ENCODE measurements around the gene CAPN3.
"Not testable (repeated sequence)": the region's sequence is repeated elsewhere in the genome, so short reads cannot be mapped to it uniquely, and the experiment has no call there.

Gene CAPN3

DNA sequence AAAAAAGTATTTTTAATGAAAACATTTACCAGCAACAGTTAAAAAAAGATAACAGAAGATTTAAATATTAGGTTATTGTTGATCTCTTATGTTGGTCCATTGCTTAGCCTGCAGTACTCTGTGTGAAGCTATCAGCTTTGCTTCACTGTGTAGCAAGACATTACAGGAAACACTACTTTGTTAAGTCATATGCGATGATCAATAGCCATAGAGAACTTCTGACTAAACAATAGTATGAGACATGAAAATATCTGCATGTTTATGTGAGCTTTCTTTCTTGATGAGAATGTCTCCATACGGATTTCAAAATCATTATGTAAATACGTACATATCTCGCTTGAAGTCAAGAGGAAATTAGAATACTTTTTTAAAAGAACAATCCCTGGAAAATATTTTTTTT lies 27.0 kb upstream of the CAPN3 start:
- no peak for TF ChIP-seq CTCF (IDR thresholded peaks at IDR 0.05)
- no peak overlapping the region for H3K4me3 ChIP-seq (ENCODE audit: low read depth, low read length)
- H3K4me2 ChIP-seq (ENCODE audit: low read length): no peak overlapping the region
- H3K27me3 ChIP-seq (ENCODE audit: control insufficient read depth, insufficient read depth, low read length): no peaks in the 10 kb centered on the region
- H3K9ac ChIP-seq: no peak overlapping the region
- no peaks in the 10 kb centered on the region for H3K9me3 ChIP-seq (ENCODE audit: control insufficient read depth, low read length)
- no peaks in the 10 kb centered on the region for H3K36me3 ChIP-seq (ENCODE audit: control insufficient read depth, insufficient read depth, low read length)
- no peaks in the 10 kb centered on the region for H3K4me1 ChIP-seq
- no peak overlapping the region for H2AFZ ChIP-seq
- H3K27ac ChIP-seq: no peak overlapping the region
- H3K79me2 ChIP-seq: no peaks in the 10 kb centered on the region

DNA sequence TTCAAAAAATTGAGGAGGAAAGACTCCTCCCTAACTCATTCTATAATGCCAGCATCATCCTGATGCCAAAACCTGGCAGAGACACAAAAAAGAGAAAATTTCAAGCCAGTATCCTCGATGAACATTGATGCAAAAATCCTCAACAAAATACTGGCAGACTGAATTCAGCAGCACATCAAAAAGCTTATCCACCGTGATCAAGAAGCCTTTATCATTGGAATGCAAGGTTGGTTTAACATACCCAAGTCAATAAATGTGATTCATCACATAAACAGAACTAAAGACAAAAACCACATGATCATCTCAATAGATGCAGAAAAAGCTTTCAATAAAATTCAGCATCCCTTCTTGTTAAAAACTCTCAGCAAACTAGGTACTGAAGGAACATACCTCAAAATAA lies 24.2 kb upstream of the CAPN3 start:
- Histone ChIP-seq H3K9me3 (ENCODE audit: control insufficient read depth, low read length) (no peaks in the 10 kb centered on the region), H3K36me3 (ENCODE audit: control insufficient read depth, insufficient read depth, low read length) (no peaks in the 10 kb centered on the region), H3K9ac (no peak overlapping the region), H3K4me2 (ENCODE audit: low read length) (no peak overlapping the region), H3K4me3 (ENCODE audit: low read depth, low read length) (no peak overlapping the region), H3K79me2 (no peaks in the 10 kb centered on the region), H3K4me1 (no peaks in the 10 kb centered on the region), H3K27ac (no peak overlapping the region), H3K27me3 (ENCODE audit: control insufficient read depth, insufficient read depth, low read length) (no peaks in the 10 kb centered on the region), H2AFZ (no peak overlapping the region)
- no peak for TF ChIP-seq CTCF (IDR thresholded peaks at IDR 0.05)

DNA sequence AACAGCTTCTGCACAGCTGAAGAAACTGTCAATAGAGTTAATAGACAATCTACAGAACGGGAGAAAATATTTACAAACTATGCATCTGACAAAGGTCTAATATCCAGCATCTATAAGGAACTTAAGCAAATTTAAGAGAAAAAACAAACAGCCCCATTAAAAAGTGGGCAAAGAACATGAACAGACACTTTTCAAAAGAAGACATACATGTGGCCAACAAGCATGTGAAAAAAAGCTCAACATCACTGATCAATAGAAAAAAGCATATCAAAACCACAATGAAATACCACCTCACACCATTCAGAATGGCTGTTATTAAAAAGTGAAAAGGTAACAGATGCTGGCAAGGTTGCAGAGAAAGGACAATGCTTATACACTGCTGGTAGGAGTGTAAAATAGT lies 22.7 kb upstream of the CAPN3 start:
- H3K9me3 ChIP-seq (ENCODE audit: control insufficient read depth, low read length); H2AFZ ChIP-seq; H3K27me3 ChIP-seq (ENCODE audit: control insufficient read depth, insufficient read depth, low read length); H3K4me3 ChIP-seq (ENCODE audit: low read depth, low read length); H3K4me1 ChIP-seq; H3K9ac ChIP-seq; H3K4me2 ChIP-seq (ENCODE audit: low read length); H3K27ac ChIP-seq; H3K36me3 ChIP-seq (ENCODE audit: control insufficient read depth, insufficient read depth, low read length); H3K79me2 ChIP-seq: not testable (repeated sequence)

DNA sequence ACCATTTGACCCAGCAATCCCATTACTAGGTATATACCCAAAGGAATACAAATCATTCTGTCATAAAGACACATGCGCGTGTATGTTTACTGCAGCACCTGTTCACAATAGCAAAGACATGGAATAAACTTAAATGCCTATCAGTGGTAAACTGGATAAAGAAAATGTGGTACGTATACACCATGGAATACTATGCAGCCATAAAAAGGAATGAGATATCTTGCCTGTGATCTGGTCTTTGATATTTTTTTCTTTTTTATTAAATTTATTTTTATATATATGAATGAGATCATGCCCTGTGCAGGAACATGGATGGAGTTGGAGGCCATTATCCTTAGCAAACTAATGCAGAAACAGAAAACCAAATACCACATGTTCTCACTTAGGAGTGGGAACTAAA lies 22.2 kb upstream of the CAPN3 start:
- not testable (repeated sequence) for H3K4me2 ChIP-seq (ENCODE audit: low read length); H3K36me3 ChIP-seq (ENCODE audit: control insufficient read depth, insufficient read depth, low read length); H3K9me3 ChIP-seq (ENCODE audit: control insufficient read depth, low read length); H3K9ac ChIP-seq; H3K27ac ChIP-seq; H3K27me3 ChIP-seq (ENCODE audit: control insufficient read depth, insufficient read depth, low read length); H3K79me2 ChIP-seq; H2AFZ ChIP-seq; H3K4me1 ChIP-seq; H3K4me3 ChIP-seq (ENCODE audit: low read depth, low read length)

DNA sequence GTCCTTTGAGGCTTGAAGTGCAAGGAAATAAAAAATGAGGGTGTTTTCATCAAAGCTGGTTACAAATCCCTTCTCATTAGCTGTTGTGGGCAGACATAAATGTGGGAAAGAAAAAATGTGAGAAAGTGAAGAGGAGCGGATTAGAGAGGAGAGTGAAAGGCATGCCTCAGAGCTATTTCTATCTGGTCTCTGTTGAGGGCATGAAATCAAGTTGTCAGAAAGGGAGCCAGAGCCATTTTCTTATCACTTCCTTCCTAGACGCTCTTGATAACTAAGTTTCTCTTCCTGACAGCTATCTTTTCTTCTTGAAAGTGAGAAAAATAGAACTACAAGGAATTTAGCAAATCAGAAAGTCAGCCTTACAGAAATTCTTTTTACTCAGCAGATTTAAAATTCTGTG lies 20.8 kb upstream of the CAPN3 start:
- Histone ChIP-seq H3K27ac (no peak overlapping the region), H3K4me1 (no peaks in the 10 kb centered on the region), H3K27me3 (ENCODE audit: control insufficient read depth, insufficient read depth, low read length) (no peaks in the 10 kb centered on the region), H3K36me3 (ENCODE audit: control insufficient read depth, insufficient read depth, low read length) (no peaks in the 10 kb centered on the region), H2AFZ (no peak overlapping the region), H3K4me3 (ENCODE audit: low read depth, low read length) (no peak overlapping the region), H3K9me3 (ENCODE audit: control insufficient read depth, low read length) (no peaks in the 10 kb centered on the region), H3K4me2 (ENCODE audit: low read length) (no peak overlapping the region), H3K9ac (no peak overlapping the region), H3K79me2 (no peaks in the 10 kb centered on the region)
- no peak for TF ChIP-seq CTCF (IDR thresholded peaks at IDR 0.05)

DNA sequence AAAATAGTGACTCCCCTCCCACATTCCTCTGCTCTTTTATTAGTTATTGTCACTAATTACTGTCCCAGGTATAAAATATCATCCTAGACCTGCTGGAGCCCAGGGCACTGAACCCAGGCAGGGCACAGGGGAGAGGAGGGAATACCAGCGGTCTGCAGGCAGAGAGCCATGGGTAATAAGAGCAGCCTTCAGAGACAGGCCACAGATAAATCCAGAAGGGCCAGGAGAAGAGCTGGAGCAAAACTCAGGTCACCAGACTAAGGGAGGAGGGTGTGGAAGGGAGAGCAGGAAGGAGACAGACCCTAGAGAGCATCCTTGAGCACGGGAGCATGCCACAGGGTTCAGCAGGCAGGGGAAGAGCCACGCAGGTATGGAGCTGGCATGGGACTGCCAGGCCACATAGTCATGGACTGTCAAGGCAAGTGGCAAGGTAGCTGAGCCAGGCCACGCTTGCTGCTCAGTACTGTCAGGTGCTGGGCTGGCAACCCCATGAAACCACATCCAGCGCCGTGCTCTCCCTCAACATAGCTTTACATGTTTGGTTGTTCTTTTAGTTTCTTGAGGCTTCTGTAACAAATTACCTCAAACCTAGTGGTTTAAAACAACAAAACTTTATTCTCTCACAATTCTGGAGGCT lies 15.6 kb upstream of the CAPN3 start:
- no peak for TF ChIP-seq CTCF (IDR thresholded peaks at IDR 0.05)
- no peak overlapping the region for H3K4me2 ChIP-seq (ENCODE audit: low read length)
- H3K9me3 ChIP-seq (ENCODE audit: control insufficient read depth, low read length): no peaks in the 10 kb centered on the region
- H2AFZ ChIP-seq: no peak overlapping the region
- H3K4me1 ChIP-seq: no peaks in the 10 kb centered on the region
- H3K27ac ChIP-seq: no peak overlapping the region
- H3K9ac ChIP-seq: no peak overlapping the region
- no peaks in the 10 kb centered on the region for H3K79me2 ChIP-seq
- H3K4me3 ChIP-seq (ENCODE audit: low read depth, low read length): no peak overlapping the region
- H3K27me3 ChIP-seq (ENCODE audit: control insufficient read depth, insufficient read depth, low read length): no peaks in the 10 kb centered on the region
- no peaks in the 10 kb centered on the region for H3K36me3 ChIP-seq (ENCODE audit: control insufficient read depth, insufficient read depth, low read length)

Measured in parathyroid adenoma (tissue), 2 donors.